ENCODE results near the gene ROBO2.

- TF ChIP-seq CTCF (IDR thresholded peaks at IDR 0.05) (no peak), ZFX (IDR thresholded peaks at IDR 0.05; ENCODE audit: borderline replicate concordance) (no peak)
These were observed 279.8 kb downstream of the ROBO2 start for GRCh38 chr3:77319711-77320110.

Measured in 22Rv1 (cell line).